ENCODE measurements around the gene PTPN14.

The PTPN14 gene

DNA sequence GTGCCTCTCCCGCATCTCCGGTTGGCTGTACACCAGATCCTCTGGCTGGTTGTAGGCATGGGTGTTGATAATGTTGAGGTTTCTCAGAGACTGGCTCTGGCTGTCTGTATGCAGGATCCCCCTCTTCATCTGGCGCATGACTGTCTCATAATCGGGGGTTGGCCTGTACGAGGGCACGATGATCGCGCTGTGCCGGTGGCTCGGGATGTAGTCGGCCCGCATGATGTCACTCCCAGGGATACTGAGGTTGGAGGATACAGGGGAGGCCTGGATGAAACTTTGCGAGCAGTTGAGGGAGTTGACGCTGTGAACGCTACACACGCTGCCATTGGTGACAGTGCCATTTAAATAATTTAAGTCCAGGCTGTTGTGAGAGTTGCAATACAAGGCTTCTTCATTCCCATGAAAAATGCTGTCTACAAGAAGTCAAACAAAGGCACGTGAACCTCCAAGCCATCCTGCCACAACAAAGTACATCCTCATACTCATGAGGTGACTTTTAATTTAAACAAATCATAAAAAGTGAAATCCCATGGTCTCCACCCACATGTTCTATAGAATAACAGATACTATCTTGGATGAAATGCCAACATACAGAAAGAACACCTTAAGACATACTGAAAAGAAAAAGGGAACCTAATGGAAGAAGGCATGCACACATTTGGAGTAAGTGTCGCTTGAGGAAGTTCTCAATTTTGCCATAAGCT, 166.9 kb downstream of the PTPN14 start:
- no peak for DNase-seq (ENCODE audit: extremely low spot score)
- ChIA-PET POLR2A (no interaction called here), CTCF (no interaction called here)
- TF ChIP-seq SP1 (IDR thresholded peaks at IDR 0.05), result no peak
- TF ChIP-seq, protein P1, sequence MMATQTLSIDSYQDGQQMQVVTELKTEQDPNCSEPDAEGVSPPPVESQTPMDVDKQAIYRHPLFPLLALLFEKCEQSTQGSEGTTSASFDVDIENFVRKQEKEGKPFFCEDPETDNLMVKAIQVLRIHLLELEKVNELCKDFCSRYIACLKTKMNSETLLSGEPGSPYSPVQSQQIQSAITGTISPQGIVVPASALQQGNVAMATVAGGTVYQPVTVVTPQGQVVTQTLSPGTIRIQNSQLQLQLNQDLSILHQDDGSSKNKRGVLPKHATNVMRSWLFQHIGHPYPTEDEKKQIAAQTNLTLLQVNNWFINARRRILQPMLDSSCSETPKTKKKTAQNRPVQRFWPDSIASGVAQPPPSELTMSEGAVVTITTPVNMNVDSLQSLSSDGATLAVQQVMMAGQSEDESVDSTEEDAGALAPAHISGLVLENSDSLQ (IDR thresholded peaks at IDR 0.05), result no peak
- no peak for TF ChIP-seq SUZ12 (IDR thresholded peaks at IDR 0.05)
- no peak for TF ChIP-seq HDGF (IDR thresholded peaks at IDR 0.05; ENCODE audit: borderline replicate concordance)
- no peak for TF ChIP-seq FOXA1 (IDR thresholded peaks at IDR 0.05)
- no peak for TF ChIP-seq TARDBP (IDR thresholded peaks at IDR 0.05)
- no peak for TF ChIP-seq ARNT (IDR thresholded peaks at IDR 0.05)
- TF ChIP-seq FOXM1 (IDR thresholded peaks at IDR 0.05; ENCODE audit: borderline replicate concordance), result no peak

DNA sequence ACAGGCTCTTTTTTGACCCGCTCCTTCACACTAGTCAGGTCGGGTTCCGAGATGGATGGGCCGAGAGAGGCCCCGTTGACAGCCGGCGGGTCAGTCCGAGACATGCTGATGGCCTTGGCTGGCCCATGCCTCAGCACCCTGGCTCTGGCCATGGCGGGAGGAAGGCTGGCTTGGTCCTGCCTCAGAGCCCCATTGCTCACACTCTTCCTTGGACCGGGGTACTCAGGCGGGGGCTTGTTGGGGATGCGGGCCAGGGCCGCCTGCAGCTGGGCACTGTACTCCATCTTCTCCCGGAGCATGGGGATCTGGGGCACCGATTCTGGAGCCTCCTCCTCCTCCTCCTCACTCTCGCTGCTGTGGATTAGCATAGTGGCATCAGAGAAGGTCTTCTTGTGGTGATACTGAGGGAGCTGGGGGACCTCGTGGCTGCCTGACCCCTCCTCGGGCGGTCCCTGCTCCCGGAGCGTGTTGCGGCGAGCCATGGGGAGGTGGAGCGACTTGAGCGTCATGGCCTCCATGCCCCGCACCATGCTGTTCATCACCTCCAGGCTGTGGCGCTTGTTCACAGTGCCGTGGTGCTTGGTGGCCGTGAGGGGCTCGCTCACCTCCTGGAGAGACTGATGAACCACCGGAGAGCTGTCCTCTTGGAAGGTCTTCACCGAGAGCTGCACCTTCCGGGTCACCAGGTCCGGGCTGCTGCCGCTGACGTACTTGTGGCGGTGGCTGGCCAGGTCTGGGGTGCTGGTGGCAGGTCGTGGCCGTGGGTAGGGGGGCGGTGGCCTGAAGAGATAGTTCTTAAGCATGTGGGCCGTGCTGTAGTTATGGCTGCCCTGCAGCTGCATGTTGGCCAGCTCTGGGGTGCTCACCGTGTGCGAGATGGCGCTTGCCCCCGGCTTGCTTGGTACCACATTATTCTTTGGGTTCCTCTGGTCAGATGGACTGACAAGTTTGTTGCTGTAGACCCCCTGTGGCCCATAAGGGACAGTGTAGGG, 167.7 kb downstream of the PTPN14 start:
- DNase-seq (ENCODE audit: extremely low spot score), result no peak
- TF ChIP-seq L3MBTL2 (conservative IDR thresholded peaks at IDR 0.05), result no peak
- TF ChIP-seq FOXA1 (IDR thresholded peaks at IDR 0.05), result no peak
- TF ChIP-seq ARNT (IDR thresholded peaks at IDR 0.05), result no peak
- ChIA-PET CTCF (no interaction called here), POLR2A (no interaction called here)

DNA sequence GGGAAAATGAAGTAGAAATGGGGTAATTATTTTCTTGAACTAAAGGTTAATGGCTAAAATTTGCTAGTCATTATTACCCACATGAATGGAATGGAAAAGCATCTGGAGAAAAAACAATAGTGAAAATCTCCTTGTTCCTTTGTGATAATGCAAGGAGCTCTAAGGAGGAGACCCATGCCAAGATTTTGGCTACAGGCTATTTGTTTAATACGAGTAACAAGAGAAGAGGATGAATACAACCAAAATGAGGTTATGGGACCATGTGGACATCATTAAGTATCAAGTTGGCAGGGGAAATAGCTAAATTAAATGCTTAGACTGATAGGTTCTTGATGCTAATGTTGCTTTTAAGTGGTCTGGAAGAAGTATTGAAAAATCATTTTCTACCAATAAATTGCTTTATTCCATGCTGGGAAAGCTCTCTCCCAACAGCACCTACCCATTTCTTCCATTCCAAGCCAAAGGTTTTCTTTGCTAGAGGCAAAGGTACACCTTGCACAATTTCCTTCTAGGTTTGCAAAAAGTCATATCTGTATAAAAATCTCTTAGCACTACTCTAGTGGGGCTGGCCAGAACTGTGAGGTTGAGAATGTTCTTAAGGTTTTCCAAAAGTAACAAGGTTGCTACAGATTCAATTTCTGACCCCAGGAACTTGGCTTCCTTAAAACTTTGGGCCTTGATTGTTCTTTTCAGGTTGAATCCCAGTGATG, 170.3 kb downstream of the PTPN14 start:
- ChIA-PET POLR2A (no interaction called here), CTCF (interaction anchor here (0.6 to 1.1 kb wide), 3 partner anchors 139 to 177 kb away, joined by 3 read pairs; no protein-coding TSS in a partner anchor)
- DNase-seq (ENCODE audit: extremely low spot score), result no peak
- TF ChIP-seq ARNT (IDR thresholded peaks at IDR 0.05) (no peak), BHLHE40 (IDR thresholded peaks at IDR 0.05; ENCODE audit: borderline replicate concordance) (no peak), FOXA1 (IDR thresholded peaks at IDR 0.05) (no peak), TARDBP (IDR thresholded peaks at IDR 0.05) (no peak), FOXK2 (IDR thresholded peaks at IDR 0.05) (no peak), LEF1 (IDR thresholded peaks at IDR 0.05; ENCODE audit: borderline replicate concordance) (no peak), CTBP1 (IDR thresholded peaks at IDR 0.05; ENCODE audit: borderline replicate concordance) (no peak), NFRKB (IDR thresholded peaks at IDR 0.05) (no peak), HDGF (IDR thresholded peaks at IDR 0.05; ENCODE audit: borderline replicate concordance) (no peak), L3MBTL2 (conservative IDR thresholded peaks at IDR 0.05) (no peak), ELF4 (IDR thresholded peaks at IDR 0.05) (no peak), SP1 (IDR thresholded peaks at IDR 0.05) (no peak), SUZ12 (IDR thresholded peaks at IDR 0.05) (no peak), FOXM1 (IDR thresholded peaks at IDR 0.05; ENCODE audit: borderline replicate concordance) (no peak), ZNF384 (IDR thresholded peaks at IDR 0.05) (no peak)
- TF ChIP-seq, protein P1 (IDR thresholded peaks at IDR 0.05), result no peak

DNA sequence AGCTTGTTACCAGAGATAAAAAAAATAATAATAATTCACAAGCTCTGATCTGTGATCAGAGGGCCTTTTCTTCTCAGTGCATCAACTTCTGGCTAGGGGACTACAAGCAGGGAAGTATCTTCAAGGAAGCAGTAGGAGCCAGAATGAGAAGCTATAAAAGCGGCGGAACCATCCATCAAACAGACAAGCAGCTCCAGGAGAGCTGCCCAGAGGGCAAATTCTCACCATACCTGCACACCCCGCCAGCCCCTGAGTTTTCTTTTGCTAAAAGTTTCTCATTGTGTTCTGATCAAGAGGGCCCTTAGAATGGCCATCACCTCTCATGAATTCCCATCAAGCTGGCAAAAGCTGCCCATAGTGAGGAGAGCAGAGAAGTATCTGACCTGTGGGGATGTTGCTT, 171.0 kb downstream of the PTPN14 start:
- ChIA-PET CTCF (interaction anchor here (1.1 kb wide), 1 partner anchor 177 kb away, joined by 3 read pairs; no protein-coding TSS in a partner anchor), POLR2A (no interaction called here)
- peak; percentile 26 for DNase-seq (ENCODE audit: extremely low spot score)
- TF ChIP-seq ELF4 (IDR thresholded peaks at IDR 0.05), result no peak
- TF ChIP-seq BHLHE40 (IDR thresholded peaks at IDR 0.05; ENCODE audit: borderline replicate concordance), result no peak
- TF ChIP-seq, protein P1 (IDR thresholded peaks at IDR 0.05), result peak; percentile 82

DNA sequence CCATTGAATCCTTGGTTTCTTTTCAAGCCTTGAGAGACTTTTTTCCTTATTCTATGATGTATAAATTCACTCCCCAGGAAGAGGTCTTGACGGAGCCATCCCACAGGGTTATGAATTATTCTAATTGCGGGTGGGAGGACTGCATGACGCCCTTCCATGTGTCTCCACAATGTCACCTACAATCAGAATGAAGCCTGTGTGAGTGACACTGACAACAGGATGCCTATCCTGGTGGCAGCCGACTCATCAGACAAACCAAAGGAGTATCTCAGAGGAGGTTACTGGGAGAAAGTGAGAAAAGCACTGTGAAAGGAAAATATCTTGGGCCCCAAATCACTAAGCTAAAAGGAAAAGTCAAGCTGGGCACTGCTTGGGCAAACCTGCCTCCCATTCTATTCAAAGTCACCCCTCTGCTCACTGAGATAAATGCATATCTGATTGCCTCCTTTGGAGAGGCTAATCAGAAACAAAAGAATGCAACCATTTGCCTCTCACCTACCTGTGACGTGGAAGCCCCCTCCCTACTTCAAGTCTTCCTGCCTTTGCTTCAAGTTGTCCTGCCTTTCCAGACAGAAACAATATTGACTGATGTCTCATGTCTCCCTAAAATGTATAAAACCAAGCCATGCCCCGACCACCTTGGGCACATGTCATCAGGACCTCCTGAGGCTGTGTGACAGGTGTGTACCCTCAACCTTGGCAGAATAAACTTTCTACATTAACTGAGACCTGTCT, 172.0 kb downstream of the PTPN14 start:
- CTCF ChIA-PET, result interaction anchor here (1.1 kb wide), 1 partner anchor 178 kb away, joined by 3 read pairs; no protein-coding TSS in a partner anchor
- POLR2A ChIA-PET, result no interaction called here
- TF ChIP-seq ELF4 (IDR thresholded peaks at IDR 0.05) (no peak), LEF1 (IDR thresholded peaks at IDR 0.05; ENCODE audit: borderline replicate concordance) (no peak), ZNF384 (IDR thresholded peaks at IDR 0.05) (no peak), ARNT (IDR thresholded peaks at IDR 0.05) (no peak), NFRKB (IDR thresholded peaks at IDR 0.05) (no peak), FOXK2 (IDR thresholded peaks at IDR 0.05) (no peak), FOXA1 (IDR thresholded peaks at IDR 0.05) (no peak), L3MBTL2 (conservative IDR thresholded peaks at IDR 0.05) (no peak)
- TF ChIP-seq, protein P1 (IDR thresholded peaks at IDR 0.05), result no peak
- DNase-seq (ENCODE audit: extremely low spot score), result no peak
